ENCODE measurements around the gene MRPL52. TPM values are rescaled to one million over a fixed set of nuclear protein-coding genes. Genes with fewer than 3 reads are reported as not detected.

Gene MRPL52
- total RNA-seq, 2 donors from 2014 or later, result 17.3 to 65.0 TPM

- Histone ChIP-seq H3K27me3 (replicated peaks; ENCODE audit: insufficient read depth) (no peaks in the 10 kb centered on the region), H3K4me3 (peak overlapping the region; percentile 95), H3K36me3 (peaks cover 38% of the 10 kb centered on the region), H3K4me1 (ENCODE audit: control insufficient read depth in 1 of 2, low read depth in 2 of 2) (peaks cover 19 to 50% of the 10 kb centered on the region in 2 donors), H3K9me3 (no peaks in the 10 kb centered on the region), H3K27ac (peak overlapping the region; percentile 98 to 99)
- peak; percentile 53 for ATAC-seq (ENCODE audit: insufficient number of reproducible peaks, low FRiP score, low read depth)
- no peak for DNase-seq (ENCODE audit: low spot score)
- TF ChIP-seq, protein P1, sequence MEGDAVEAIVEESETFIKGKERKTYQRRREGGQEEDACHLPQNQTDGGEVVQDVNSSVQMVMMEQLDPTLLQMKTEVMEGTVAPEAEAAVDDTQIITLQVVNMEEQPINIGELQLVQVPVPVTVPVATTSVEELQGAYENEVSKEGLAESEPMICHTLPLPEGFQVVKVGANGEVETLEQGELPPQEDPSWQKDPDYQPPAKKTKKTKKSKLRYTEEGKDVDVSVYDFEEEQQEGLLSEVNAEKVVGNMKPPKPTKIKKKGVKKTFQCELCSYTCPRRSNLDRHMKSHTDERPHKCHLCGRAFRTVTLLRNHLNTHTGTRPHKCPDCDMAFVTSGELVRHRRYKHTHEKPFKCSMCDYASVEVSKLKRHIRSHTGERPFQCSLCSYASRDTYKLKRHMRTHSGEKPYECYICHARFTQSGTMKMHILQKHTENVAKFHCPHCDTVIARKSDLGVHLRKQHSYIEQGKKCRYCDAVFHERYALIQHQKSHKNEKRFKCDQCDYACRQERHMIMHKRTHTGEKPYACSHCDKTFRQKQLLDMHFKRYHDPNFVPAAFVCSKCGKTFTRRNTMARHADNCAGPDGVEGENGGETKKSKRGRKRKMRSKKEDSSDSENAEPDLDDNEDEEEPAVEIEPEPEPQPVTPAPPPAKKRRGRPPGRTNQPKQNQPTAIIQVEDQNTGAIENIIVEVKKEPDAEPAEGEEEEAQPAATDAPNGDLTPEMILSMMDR (IDR thresholded peaks at IDR 0.05), result peak; percentile 94
Observed at GRCh38 chr14:22872033-22872832, 42.5 kb downstream of the MRPL52 start.

DNA sequence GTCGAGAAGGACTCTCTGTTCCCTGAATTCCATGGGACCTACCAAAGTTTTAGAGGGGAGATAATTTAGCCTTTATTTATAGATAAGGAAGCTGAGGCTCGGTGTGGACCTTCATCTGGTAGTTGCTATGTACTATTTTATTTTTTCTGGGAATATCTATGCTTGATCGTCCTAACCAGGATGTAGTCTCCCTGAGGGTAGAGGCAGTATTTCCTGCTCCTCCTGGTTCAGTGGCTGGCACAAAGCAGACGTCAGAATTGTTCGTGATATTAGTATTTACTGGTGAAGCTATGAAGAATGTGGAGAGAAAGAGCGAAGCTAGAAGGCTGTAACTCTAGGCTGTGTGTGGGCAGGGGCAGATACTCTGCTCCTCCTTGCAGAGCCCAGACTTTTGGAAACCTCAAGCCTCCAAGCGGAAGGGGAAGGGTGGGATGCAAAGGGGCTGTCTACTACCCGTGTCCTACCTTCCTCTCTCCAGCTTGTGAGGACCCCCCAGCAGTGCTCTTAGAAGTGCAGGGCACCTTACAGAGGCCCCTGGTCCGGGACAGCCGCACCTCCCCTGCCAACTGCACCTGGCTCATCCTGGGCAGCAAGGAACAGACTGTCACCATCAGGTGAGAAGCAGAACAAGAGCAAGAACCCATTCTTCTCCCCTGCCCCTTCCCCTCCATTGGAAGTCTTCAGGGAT lies 43.3 kb downstream of the MRPL52 start:
- H3K4me1 ChIP-seq (ENCODE audit: control insufficient read depth in 1 of 2, low read depth in 2 of 2), result peaks cover 19 to 50% of the 10 kb centered on the region in 2 donors
- H3K27me3 ChIP-seq (replicated peaks; ENCODE audit: insufficient read depth), result no peaks in the 10 kb centered on the region
- peak overlapping the region; percentile 98 to 99 for H3K27ac ChIP-seq
- H3K9me3 ChIP-seq, result no peaks in the 10 kb centered on the region
- no peak for DNase-seq (ENCODE audit: low spot score)
- H3K36me3 ChIP-seq, result peaks cover 45% of the 10 kb centered on the region
- ATAC-seq (ENCODE audit: insufficient number of reproducible peaks, low FRiP score, low read depth), result no peak
- TF ChIP-seq, protein P1 (IDR thresholded peaks at IDR 0.05), result no peak
- H3K4me3 ChIP-seq, result peak overlapping the region; percentile 95

DNA sequence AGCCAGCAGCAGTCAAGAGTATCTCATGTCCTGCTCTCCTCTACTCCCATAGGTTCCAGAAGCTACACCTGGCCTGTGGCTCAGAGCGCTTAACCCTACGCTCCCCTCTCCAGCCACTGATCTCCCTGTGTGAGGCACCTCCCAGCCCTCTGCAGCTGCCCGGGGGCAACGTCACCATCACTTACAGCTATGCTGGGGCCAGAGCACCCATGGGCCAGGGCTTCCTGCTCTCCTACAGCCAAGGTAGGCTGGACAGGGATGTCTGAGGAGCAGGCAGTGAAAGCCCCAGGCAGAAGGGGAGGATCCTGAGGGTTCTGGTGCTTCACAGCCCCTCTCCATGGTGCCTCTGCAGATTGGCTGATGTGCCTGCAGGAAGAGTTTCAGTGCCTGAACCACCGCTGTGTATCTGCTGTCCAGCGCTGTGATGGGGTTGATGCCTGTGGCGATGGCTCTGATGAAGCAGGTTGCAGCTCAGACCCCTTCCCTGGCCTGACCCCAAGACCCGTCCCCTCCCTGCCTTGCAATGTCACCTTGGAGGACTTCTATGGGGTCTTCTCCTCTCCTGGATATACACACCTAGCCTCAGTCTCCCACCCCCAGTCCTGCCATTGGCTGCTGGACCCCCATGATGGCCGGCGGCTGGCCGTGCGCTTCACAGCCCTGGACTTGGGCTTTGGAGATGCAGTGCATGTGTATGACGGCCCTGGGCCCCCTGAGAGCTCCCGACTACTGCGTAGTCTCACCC lies 45.5 kb downstream of the MRPL52 start:
- Histone ChIP-seq H3K27me3 (replicated peaks; ENCODE audit: insufficient read depth) (no peaks in the 10 kb centered on the region), H3K27ac (no peak overlapping the region), H3K9me3 (no peaks in the 10 kb centered on the region), H3K4me1 (ENCODE audit: control insufficient read depth in 1 of 2, low read depth in 2 of 2) (peaks cover 14 to 42% of the 10 kb centered on the region in 2 donors), H3K4me3 (no peak overlapping the region), H3K36me3 (peaks cover 57% of the 10 kb centered on the region)
- TF ChIP-seq, protein P1 (IDR thresholded peaks at IDR 0.05), result no peak
- ATAC-seq (ENCODE audit: insufficient number of reproducible peaks, low FRiP score, low read depth) (no peak), DNase-seq (ENCODE audit: low spot score) (no peak)

DNA sequence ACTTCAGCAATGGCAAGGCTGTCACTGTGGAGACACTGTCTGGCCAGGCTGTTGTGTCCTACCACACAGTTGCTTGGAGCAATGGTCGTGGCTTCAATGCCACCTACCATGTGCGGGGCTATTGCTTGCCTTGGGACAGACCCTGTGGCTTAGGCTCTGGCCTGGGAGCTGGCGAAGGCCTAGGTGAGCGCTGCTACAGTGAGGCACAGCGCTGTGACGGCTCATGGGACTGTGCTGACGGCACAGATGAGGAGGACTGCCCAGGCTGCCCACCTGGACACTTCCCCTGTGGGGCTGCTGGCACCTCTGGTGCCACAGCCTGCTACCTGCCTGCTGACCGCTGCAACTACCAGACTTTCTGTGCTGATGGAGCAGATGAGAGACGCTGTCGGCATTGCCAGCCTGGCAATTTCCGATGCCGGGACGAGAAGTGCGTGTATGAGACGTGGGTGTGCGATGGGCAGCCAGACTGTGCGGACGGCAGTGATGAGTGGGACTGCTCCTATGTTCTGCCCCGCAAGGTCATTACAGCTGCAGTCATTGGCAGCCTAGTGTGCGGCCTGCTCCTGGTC lies 46.1 kb downstream of the MRPL52 start:
- no peak for ATAC-seq (ENCODE audit: insufficient number of reproducible peaks, low FRiP score, low read depth)
- Histone ChIP-seq H3K27me3 (replicated peaks; ENCODE audit: insufficient read depth) (no peaks in the 10 kb centered on the region), H3K9me3 (no peaks in the 10 kb centered on the region), H3K27ac (no peak overlapping the region), H3K4me3 (no peak overlapping the region), H3K4me1 (ENCODE audit: control insufficient read depth in 1 of 2, low read depth in 2 of 2) (peaks cover 8 to 37% of the 10 kb centered on the region in 2 donors), H3K36me3 (peaks cover 57% of the 10 kb centered on the region)
- no peak for DNase-seq (ENCODE audit: low spot score)
- TF ChIP-seq, protein P1 (IDR thresholded peaks at IDR 0.05), result no peak

Data from thoracic aorta (tissue), 2 donors.